Trophoblast cell (in vitro differentiated cells and primary cell): ENCODE results near the gene ADGRL1.
"Not testable (repeated sequence)": the region's sequence is repeated elsewhere in the genome, so short reads cannot be mapped to it uniquely, and the experiment has no call there.

ENCODE experiments used
- DNase-seq, 2 donors: peaks; one replicate each; pipeline ENCODE4 v3.0.0-alpha.2; 2016
- H2AFZ ChIP-seq: 2 replicates; pipeline ENCODE4 v1.6.1; 2013; ENCODE audit warnings: low read length, moderate library complexity, mild to moderate bottlenecking; ENCODE audit not compliant: insufficient read depth, poor library complexity
- H2AK5ac ChIP-seq: 2 replicates; pipeline ENCODE4 v1.6.1; 2013; ENCODE audit warnings: mild to moderate bottlenecking, low read length
- H2BK120ac ChIP-seq: 2 replicates; pipeline ENCODE4 v1.6.1; 2013; ENCODE audit warnings: low read length, mild to moderate bottlenecking, moderate library complexity; ENCODE audit not compliant: insufficient read depth, poor library complexity
- H2BK12ac ChIP-seq: 2 replicates; pipeline ENCODE4 v1.6.1; 2013; ENCODE audit warnings: mild to moderate bottlenecking, low read length, moderate library complexity
- H2BK5ac ChIP-seq: 2 replicates; pipeline ENCODE4 v1.6.1; 2013; ENCODE audit warnings: low read length, low read depth, moderate library complexity, mild to moderate bottlenecking; ENCODE audit not compliant: poor library complexity
- H3K14ac ChIP-seq: 2 replicates; pipeline ENCODE4 v1.6.1; 2013; ENCODE audit warnings: mild to moderate bottlenecking, low read length
- H3K18ac ChIP-seq: 2 replicates; pipeline ENCODE4 v1.6.1; 2013; ENCODE audit warnings: mild to moderate bottlenecking, low read length
- H3K23ac ChIP-seq: 2 replicates; pipeline ENCODE4 v1.6.1; 2013; ENCODE audit warnings: low read length
- H3K27ac ChIP-seq: 2 replicates; pipeline ENCODE4 v1.5.1; 2013; ENCODE audit warnings: low read depth, mild to moderate bottlenecking, inconsistent platforms, low read length, moderate library complexity
- H3K27me3 ChIP-seq: 2 replicates; pipeline ENCODE4 v1.6.1; 2013; ENCODE audit warnings: inconsistent platforms, mild to moderate bottlenecking, low read length, moderate library complexity; ENCODE audit not compliant: insufficient read depth
- H3K36me3 ChIP-seq, 2 experiments: 1 replicate in 1 of 2; 2 replicates in 1 of 2; pipeline ENCODE4 v1.6.1; 2013; ENCODE audit warnings: low read length in 2 of 2, mild to moderate bottlenecking in 2 of 2, moderate library complexity in 1 of 2; ENCODE audit not compliant: insufficient read depth in 2 of 2, control insufficient read depth in 1 of 2
- H3K4ac ChIP-seq: 2 replicates; pipeline ENCODE4 v1.6.1; 2013; ENCODE audit warnings: low read depth, mild to moderate bottlenecking, low read length, moderate library complexity
- H3K4me1 ChIP-seq, 2 experiments: 1 replicate in 1 of 2; 2 replicates in 1 of 2; pipeline ENCODE4 v1.6.1; 2013; ENCODE audit warnings: low read length in 2 of 2, mild to moderate bottlenecking in 2 of 2, moderate library complexity in 1 of 2; ENCODE audit not compliant: insufficient read depth in 2 of 2, control insufficient read depth in 1 of 2
- H3K4me2 ChIP-seq: 2 replicates; pipeline ENCODE4 v1.6.1; 2013; ENCODE audit warnings: inconsistent platforms, mild to moderate bottlenecking, low read length, moderate library complexity
- H3K4me3 ChIP-seq: 2 replicates; pipeline ENCODE4 v1.5.1; 2013; ENCODE audit warnings: mild to moderate bottlenecking, low read depth, low read length, inconsistent platforms
- H3K79me1 ChIP-seq: one replicate; pipeline ENCODE4 v1.6.1; 2013; ENCODE audit warnings: low read length
- H3K79me2 ChIP-seq: 2 replicates; pipeline ENCODE4 v1.6.1; 2013; ENCODE audit warnings: low read length, mild to moderate bottlenecking; ENCODE audit not compliant: control insufficient read depth, insufficient read depth, poor library complexity
- H3K9ac ChIP-seq: 2 replicates; pipeline ENCODE4 v1.6.1; 2013; ENCODE audit warnings: mild to moderate bottlenecking, low read length
- H3K9me3 ChIP-seq: 2 replicates; pipeline ENCODE4 v1.6.1; 2013; ENCODE audit warnings: low read depth, mild to moderate bottlenecking, control low read depth, inconsistent platforms, low read length; ENCODE audit not compliant: insufficient read depth
- H4K12ac ChIP-seq: 2 replicates; pipeline ENCODE4 v1.6.1; 2013; ENCODE audit warnings: low read depth, mild to moderate bottlenecking, low read length, moderate library complexity
- H4K8ac ChIP-seq: 2 replicates; pipeline ENCODE4 v1.6.1; 2013; ENCODE audit warnings: low read depth, mild to moderate bottlenecking, low read length, moderate library complexity
- H4K91ac ChIP-seq: one replicate; pipeline ENCODE4 v1.6.1; 2013; ENCODE audit warnings: low read depth, mild to moderate bottlenecking, low read length, moderate library complexity
- WGBS: extraction: QIAGEN DNeasy Blood & Tissue Kit; methylation state at CpG from one replicate; pipeline ENCODE4 v1.1.7; 2013; ENCODE audit warnings: missing lambda C conversion rate; ENCODE audit not compliant: insufficient read length, insufficient coverage; ENCODE audit errors: extremely low coverage; 5-methylcytosine and 5-hydroxymethylcytosine counted together

Gene ADGRL1

DNA sequence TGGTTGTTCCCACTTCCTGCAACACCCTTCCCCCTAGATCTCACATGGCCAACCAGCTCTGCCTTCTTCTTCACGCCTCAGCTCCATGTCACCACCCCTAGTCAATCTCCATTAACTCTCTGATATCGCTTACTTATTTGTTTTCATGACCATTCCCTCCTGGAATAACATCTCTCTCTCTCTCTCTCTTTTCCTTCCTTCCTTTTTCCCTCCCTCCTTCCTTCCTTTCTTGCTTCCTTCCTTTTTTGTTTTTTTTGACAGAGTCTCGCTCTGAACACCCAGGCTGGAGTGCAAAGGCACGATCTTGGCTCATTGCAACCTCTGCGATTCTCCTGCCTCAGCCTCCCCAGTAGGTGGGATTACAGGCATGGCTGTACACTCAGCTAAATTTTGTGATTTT lies 44.9 kb upstream of the ADGRL1 start:
- no peak for DNase-seq
- Histone ChIP-seq H3K4me2 (no peak overlapping the region), H3K36me3 (no peaks in the 10 kb centered on the region), H3K18ac (no peak overlapping the region), H3K79me2 (no peaks in the 10 kb centered on the region), H4K12ac (no peak overlapping the region), H3K79me1 (peaks cover 2% of the 10 kb centered on the region), H3K9me3 (no peaks in the 10 kb centered on the region), H3K4me3 (no peak overlapping the region), H2BK5ac (no peak overlapping the region), H3K23ac (no peak overlapping the region), H3K9ac (no peak overlapping the region), H3K4me1 (peaks cover 2 to 4% of the 10 kb centered on the region in 2 experiments), H4K8ac (no peak overlapping the region), H2AFZ (no peak overlapping the region), H3K4ac (no peak overlapping the region), H2AK5ac (no peak overlapping the region), H3K27me3 (no peaks in the 10 kb centered on the region), H3K27ac (no peak overlapping the region), H3K14ac (no peak overlapping the region), H4K91ac (no peak overlapping the region), H2BK120ac (no peak overlapping the region), H2BK12ac (no peak overlapping the region)
- no CpG with 5 or more reads among the region's 5 CpGs for WGBS

DNA sequence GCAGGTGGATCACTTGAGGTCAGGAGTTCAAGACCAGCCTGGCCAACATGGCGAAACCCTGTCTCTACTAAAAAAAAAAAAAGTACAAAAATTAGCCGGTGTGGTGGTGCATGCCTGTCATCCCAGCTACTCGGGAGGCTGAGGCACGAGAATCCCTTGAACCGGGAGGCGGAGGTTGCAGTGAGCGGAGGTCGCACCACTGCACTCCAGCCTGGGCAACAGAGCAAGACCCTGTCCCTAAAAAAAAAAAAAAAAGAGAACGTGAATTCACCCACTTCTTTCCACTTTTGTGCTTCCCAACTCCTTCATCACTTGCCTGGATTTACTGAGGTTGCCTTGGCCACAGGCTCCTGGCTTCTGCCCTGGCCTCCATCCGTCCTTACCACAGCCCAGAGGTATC lies 44.3 kb upstream of the ADGRL1 start:
- H2AK5ac ChIP-seq = not testable (repeated sequence)
- WGBS = no CpG with 5 or more reads among the region's 10 CpGs

DNA sequence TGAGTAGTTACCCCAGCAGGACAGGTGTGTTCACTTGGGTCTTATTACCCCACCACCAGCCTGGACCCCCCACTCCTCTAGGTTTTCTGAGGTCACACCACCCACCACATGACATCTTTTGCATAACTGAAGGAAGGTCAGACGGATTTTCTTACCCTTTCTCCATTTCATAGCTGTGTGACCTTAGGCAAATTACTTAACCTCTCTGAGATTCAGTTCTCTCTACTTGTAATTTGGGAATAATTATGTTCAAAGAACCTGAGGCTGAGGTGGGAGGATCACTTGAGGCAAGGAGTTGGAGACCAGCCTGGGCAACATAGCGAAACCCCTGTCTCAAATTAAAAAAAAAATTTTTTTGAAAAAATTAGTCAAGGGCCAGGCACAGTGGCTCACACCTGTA lies 43.9 kb upstream of the ADGRL1 start:
- H2BK5ac ChIP-seq, H3K14ac ChIP-seq, H2BK120ac ChIP-seq, H3K4me1 ChIP-seq, H3K23ac ChIP-seq, H3K79me1 ChIP-seq, H2AFZ ChIP-seq, H2AK5ac ChIP-seq, DNase-seq, H2BK12ac ChIP-seq, H3K9ac ChIP-seq, H4K8ac ChIP-seq, H3K27me3 ChIP-seq, H3K18ac ChIP-seq, H3K4ac ChIP-seq, H3K79me2 ChIP-seq, H3K36me3 ChIP-seq, H4K91ac ChIP-seq, H3K27ac ChIP-seq, H3K9me3 ChIP-seq, H4K12ac ChIP-seq, H3K4me3 ChIP-seq, H3K4me2 ChIP-seq: not testable (repeated sequence)
- WGBS = no CpG with 5 or more reads among the region's 2 CpGs

More for the DNA sequence above, 44.3 kb upstream of the ADGRL1 start:
- not testable (repeated sequence) for H3K27me3 ChIP-seq, DNase-seq, H3K79me2 ChIP-seq, H3K27ac ChIP-seq, H3K4me3 ChIP-seq, H3K14ac ChIP-seq, H3K4ac ChIP-seq, H4K91ac ChIP-seq, H3K4me2 ChIP-seq, H2BK120ac ChIP-seq, H3K9me3 ChIP-seq, H4K12ac ChIP-seq, H3K4me1 ChIP-seq, H3K23ac ChIP-seq, H3K79me1 ChIP-seq, H2AFZ ChIP-seq, H3K36me3 ChIP-seq, H4K8ac ChIP-seq, H2BK12ac ChIP-seq, H3K18ac ChIP-seq, H2BK5ac ChIP-seq, H3K9ac ChIP-seq

DNA sequence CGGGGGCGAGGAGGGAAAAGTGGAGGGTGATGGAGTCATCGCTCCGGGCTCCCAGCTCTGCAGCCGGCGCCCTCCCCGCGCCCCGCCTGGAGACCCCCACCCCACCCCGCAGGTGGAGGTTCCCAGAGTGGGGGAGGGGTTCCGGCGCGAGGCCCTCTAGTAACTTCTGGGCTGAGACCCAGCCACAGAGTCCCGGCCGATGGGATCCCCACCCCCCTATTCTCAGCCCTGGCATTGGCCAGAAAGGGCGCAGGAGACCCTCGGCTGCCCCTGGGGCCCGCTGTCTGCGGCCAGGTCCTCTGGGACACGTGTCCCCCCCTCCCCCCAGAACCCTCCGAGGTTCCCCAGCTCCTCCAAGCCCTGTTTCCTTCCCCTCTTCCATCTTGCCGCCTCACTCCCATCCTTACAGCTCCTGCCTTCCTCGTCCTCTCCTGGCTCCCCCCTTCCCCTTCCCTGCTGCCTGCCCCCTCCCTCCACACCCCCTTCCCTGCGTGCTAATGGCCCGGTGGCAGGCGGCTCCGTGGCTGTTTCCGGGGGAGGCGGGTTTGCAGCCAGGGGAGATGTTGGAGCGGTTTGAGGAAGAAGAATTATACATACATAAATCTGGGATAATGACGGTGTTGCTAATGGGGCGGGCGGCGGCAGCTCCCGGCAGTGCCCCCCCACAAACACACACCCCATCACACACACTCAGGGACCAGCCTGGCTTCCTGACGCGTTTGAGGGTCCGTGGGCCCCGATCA lies 43.2 kb upstream of the ADGRL1 start:
- H3K4ac ChIP-seq, H3K79me1 ChIP-seq, H3K27ac ChIP-seq, H3K27me3 ChIP-seq, H3K4me1 ChIP-seq, H2BK12ac ChIP-seq, DNase-seq, H3K9me3 ChIP-seq, H3K23ac ChIP-seq, H3K14ac ChIP-seq, H2BK5ac ChIP-seq, H3K18ac ChIP-seq, H3K36me3 ChIP-seq, H3K79me2 ChIP-seq, H2AK5ac ChIP-seq, H2BK120ac ChIP-seq: not testable (repeated sequence)
- peak overlapping the region; percentile 86 for H4K8ac ChIP-seq
- peak overlapping the region; percentile 34 for H4K12ac ChIP-seq
- no CpG with 5 or more reads among the region's 39 CpGs for WGBS
- H2AFZ ChIP-seq = peak overlapping the region; percentile 1
- H4K91ac ChIP-seq = peak overlapping the region; percentile 72
- H3K9ac ChIP-seq = peak overlapping the region; percentile 76
- peak overlapping the region; percentile 59 for H3K4me3 ChIP-seq
- H3K4me2 ChIP-seq = peak overlapping the region; percentile 94
